SU-DHL-6 (cell line): Measurements from ENCODE around the gene SH3RF3.

Source experiments
- H2AFZ ChIP-seq: fragments of 200-600 bp; sonication (generic); 2 replicates; pipeline ENCODE4 v1.6.1; 2014; ENCODE audit warnings: low read depth, mild to moderate bottlenecking, moderate library complexity, mixed read lengths, antibody characterized with exemption, low read length; ENCODE audit not compliant: severe bottlenecking
- H3F3A ChIP-seq: fragments of 200-600 bp; shearing (Covaris generic); 2 replicates; pipeline ENCODE4 v1.6.0; 2016; ENCODE audit warnings: antibody characterized with exemption, mild to moderate bottlenecking; ENCODE audit not compliant: insufficient read depth
- H3K27ac ChIP-seq: fragments of 200-600 bp; sonication (generic); 2 replicates; pipeline ENCODE4 v1.5.1; 2016; ENCODE audit warnings: low read depth, mild to moderate bottlenecking, low read length, moderate library complexity, mixed read lengths
- H3K27me3 ChIP-seq: fragments of 200-600 bp; sonication (generic), shearing (Covaris generic); 2 replicates; pipeline ENCODE4 v1.6.0; 2014; ENCODE audit warnings: mild to moderate bottlenecking, low read length
- H3K36me3 ChIP-seq: fragments of 200-600 bp; sonication (generic); 2 replicates; pipeline ENCODE4 v1.6.1; 2014; ENCODE audit warnings: mild to moderate bottlenecking, low read length, mixed read lengths
- H3K4me2 ChIP-seq: fragments of 300-600, 200-600 bp; shearing (Covaris generic), sonication (generic); 2 replicates; pipeline ENCODE4 v1.6.0; 2014; ENCODE audit warnings: low read length, low read depth, mild to moderate bottlenecking; ENCODE audit not compliant: poor library complexity, severe bottlenecking
- H3K4me3 ChIP-seq: fragments of 200-600 bp; sonication (generic); 2 replicates; pipeline ENCODE4 v1.5.1; 2014; ENCODE audit warnings: antibody characterized with exemption, low read length, mild to moderate bottlenecking, mixed read lengths; ENCODE audit not compliant: insufficient read depth, poor library complexity, severe bottlenecking
- H3K79me2 ChIP-seq: fragments of 200-600 bp; sonication (generic); 2 replicates; pipeline ENCODE4 v1.6.1; 2014; ENCODE audit warnings: mild to moderate bottlenecking, low read length, moderate library complexity; ENCODE audit not compliant: insufficient read depth
- H3K9ac ChIP-seq: fragments of 200-600 bp; sonication (generic); 2 replicates; pipeline ENCODE4 v1.7.0; 2014; ENCODE audit warnings: mild to moderate bottlenecking, low read length
- H3K9me2 ChIP-seq: fragments of 200-600 bp; sonication (generic); replicated peaks from 2 replicates; pipeline ENCODE4 v1.6.1; 2014; ENCODE audit warnings: low read length; ENCODE audit not compliant: insufficient read depth
- H3K9me3 ChIP-seq: fragments of 200-600 bp; sonication (generic); 2 replicates; pipeline ENCODE4 v1.6.1; 2014; ENCODE audit warnings: low read length, mixed read lengths; ENCODE audit not compliant: insufficient read depth
- H4K20me1 ChIP-seq: fragments of 200-600 bp; sonication (generic); 2 replicates; pipeline ENCODE4 v1.6.1; 2014; ENCODE audit warnings: low read depth, mild to moderate bottlenecking, antibody characterized with exemption, low read length, moderate library complexity, mixed read lengths
- CTCF ChIP-seq: fragments of 200-600 bp; sonication (generic); IDR thresholded peaks from one replicate; pipeline ENCODE4 v1.5.1; 2017; ENCODE audit warnings: antibody characterized with exemption, mild to moderate bottlenecking, low read length, moderate library complexity; ENCODE audit not compliant: insufficient read depth, poor library complexity, severe bottlenecking
- EZH2phosphoT487 ChIP-seq: fragments of 200-600 bp; sonication (generic), shearing (Covaris generic); conservative IDR thresholded peaks from 2 replicates; pipeline ENCODE4 v1.6.1; 2018; ENCODE audit warnings: mild to moderate bottlenecking, antibody characterized with exemption, low read length, moderate library complexity, mixed read lengths

Gene SH3RF3

DNA sequence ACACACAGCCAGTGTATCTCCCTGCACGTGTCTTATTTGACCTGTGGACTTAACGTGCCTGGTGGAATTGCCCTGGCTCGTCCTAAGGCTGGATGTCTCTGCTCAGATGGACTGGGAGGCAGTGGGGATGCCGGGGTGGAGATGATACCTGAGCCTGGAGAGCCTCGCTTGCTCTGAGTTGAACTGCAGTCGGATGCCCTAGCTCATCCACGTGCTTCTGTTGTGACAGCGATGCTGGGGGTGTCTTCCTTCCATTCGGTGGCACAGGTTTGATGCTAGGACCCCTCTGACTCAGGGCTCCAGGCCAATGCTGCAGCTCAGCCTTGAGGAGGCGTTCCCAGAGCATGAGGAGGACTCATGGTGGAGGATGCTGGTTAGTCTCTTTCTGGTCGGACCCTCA is 117.6 kb downstream of the SH3RF3 start:
- H3K9me2 ChIP-seq = no peaks in the 10 kb centered on the region
- no peaks in the 10 kb centered on the region for H3K36me3 ChIP-seq
- no peak overlapping the region for H3K9ac ChIP-seq
- H3F3A ChIP-seq = no peaks in the 10 kb centered on the region
- H3K27ac ChIP-seq = no peak overlapping the region
- H3K4me2 ChIP-seq = no peak overlapping the region
- H3K4me3 ChIP-seq = no peak overlapping the region
- no peaks in the 10 kb centered on the region for H3K9me3 ChIP-seq
- no peaks in the 10 kb centered on the region for H3K27me3 ChIP-seq
- no peaks in the 10 kb centered on the region for H4K20me1 ChIP-seq
- TF ChIP-seq CTCF = no peak
- no peak for TF ChIP-seq EZH2phosphoT487
- no peak overlapping the region for H2AFZ ChIP-seq
- no peaks in the 10 kb centered on the region for H3K79me2 ChIP-seq

GRCh38 chr2:109247340-109247739 is 118.3 kb downstream of the SH3RF3 start:
- TF ChIP-seq CTCF (no peak), EZH2phosphoT487 (no peak)
- Histone ChIP-seq H3K36me3 (no peaks in the 10 kb centered on the region), H3K27ac (no peak overlapping the region)

GRCh38 chr2:109247812-109248211 is 118.8 kb downstream of the SH3RF3 start:
- Histone ChIP-seq H3K4me3 (no peak overlapping the region), H2AFZ (no peak overlapping the region)

More at GRCh38 chr2:109247340-109247739, 118.3 kb downstream of the SH3RF3 start:
- Histone ChIP-seq H3K9me2 (no peaks in the 10 kb centered on the region), H3K9me3 (no peaks in the 10 kb centered on the region), H3K4me3 (no peak overlapping the region), H4K20me1 (no peaks in the 10 kb centered on the region), H3K4me2 (no peak overlapping the region), H3F3A (no peaks in the 10 kb centered on the region), H3K9ac (no peak overlapping the region), H2AFZ (no peak overlapping the region), H3K79me2 (no peaks in the 10 kb centered on the region), H3K27me3 (no peaks in the 10 kb centered on the region)

More at GRCh38 chr2:109247812-109248211, 118.8 kb downstream of the SH3RF3 start:
- no peak overlapping the region for H3K27ac ChIP-seq
- no peaks in the 10 kb centered on the region for H3F3A ChIP-seq
- no peaks in the 10 kb centered on the region for H3K36me3 ChIP-seq
- H3K79me2 ChIP-seq = no peaks in the 10 kb centered on the region
- H3K9me2 ChIP-seq = no peaks in the 10 kb centered on the region
- H3K9me3 ChIP-seq = no peaks in the 10 kb centered on the region
- TF ChIP-seq EZH2phosphoT487 = no peak
- TF ChIP-seq CTCF = no peak
- H3K4me2 ChIP-seq = no peak overlapping the region
- H3K9ac ChIP-seq = no peak overlapping the region
- H3K27me3 ChIP-seq = no peaks in the 10 kb centered on the region
- no peaks in the 10 kb centered on the region for H4K20me1 ChIP-seq
